HT-29 (cell line): ENCODE data around the gene AKAP6. TPM values are rescaled to one million over a fixed set of nuclear protein-coding genes. Genes with fewer than 3 reads are reported as not detected.
"Not testable (repeated sequence)": the region's sequence is repeated elsewhere in the genome, so short reads cannot be mapped to it uniquely, and the experiment has no call there.

Experiments used
- DNase-seq: peaks from one replicate; pipeline ENCODE4 v3.0.0-alpha.2; 2015; ENCODE audit warnings: low spot score
- total RNA-seq: library from RNA; depleted of rRNA; stranded (reverse); fragments of >200 nt; shearing (Covaris generic); gene quantifications from 2 replicates; pipeline ENCODE4 v1.2.3, GENCODE V29; 2014

Gene AKAP6
- total RNA-seq, 1 experiment from 2014 or later: 1.3 TPM

DNA sequence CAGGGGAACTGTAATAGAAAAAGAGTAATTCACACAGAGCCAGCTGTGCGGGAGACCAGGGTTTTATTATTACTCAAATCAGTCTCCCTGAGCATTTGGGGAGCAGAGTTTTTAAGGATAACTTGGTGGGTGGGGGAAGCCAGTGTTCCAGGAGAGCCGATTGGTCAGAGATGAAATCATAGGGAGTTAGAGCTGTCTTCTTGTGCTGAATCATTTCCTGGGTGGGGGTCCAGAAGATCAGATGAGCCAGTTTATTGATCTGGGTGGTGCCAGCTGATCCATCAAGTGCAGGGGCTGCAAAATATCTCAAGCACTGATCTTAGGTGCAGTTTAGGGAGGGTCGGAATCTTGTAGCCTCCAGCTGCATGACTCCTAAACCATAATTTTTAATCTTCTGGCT, 44.1 kb downstream of the AKAP6 start:
- not testable (repeated sequence) for DNase-seq

DNA sequence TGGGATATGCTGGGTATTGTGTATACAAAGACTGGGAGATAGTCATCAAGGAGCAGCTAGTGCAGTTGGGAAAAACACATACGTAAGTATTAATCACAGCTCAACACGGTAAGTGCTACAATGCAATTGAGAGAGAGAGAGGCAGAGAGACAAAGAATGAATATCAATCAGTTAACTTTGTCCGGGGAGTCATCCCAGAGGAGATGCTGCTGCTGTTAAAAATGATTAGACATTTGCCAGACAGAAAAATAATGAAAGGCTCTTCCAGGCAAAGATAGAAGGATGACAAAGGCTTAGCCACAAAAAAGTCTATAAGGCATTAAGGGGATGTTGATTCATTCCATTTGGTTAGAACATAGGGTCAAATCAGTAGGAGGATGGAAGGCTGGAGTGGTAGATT, 45.1 kb downstream of the AKAP6 start:
- DNase-seq: no peak

DNA sequence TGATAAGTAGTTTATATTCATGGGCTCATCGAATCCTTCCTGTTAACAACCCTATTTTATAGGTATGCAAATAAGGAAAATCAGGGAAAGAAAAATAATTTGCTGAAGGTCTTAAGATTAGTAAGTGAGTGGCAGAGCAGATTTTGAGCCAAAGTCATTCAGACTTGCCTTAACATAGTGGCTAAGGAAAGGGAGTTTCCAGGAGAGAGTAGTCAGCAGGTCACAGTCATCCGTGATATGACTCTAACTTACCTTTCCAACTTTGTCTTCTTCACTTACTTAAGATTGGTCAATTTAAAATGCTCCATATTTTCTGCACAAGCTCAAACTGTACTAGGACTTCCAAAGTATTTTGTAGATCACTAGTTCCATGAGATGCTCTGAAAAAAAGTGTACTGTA, 46.6 kb downstream of the AKAP6 start:
- DNase-seq: no peak

DNA sequence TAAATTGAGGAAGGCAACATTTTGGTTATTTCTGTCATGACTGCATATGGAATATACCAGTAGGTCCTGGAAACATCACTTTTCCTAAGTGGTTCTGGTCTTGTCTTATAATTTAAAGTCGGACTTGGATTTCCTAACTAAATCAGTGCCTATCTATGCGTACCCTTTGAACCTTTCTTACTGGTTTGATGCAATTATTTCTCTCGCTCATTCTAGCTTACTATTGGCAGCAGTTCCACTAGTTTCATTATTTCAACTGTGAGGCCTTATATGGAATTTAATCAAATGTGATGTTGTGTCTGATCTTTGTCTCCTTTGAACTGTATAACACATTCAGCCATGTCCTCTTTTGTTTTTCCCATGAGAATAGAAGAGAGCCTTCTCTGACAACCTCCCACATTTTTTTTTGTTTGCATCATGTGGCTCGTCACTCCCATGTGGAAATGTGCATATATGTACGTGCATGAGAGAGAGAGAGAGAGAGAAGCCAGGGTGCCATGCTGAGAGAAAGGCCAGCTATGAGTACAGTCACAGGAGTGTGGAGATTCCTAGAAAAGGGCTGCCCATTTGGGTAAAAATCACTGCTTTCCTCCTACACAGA, 48.0 kb downstream of the AKAP6 start:
- no peak for DNase-seq

DNA sequence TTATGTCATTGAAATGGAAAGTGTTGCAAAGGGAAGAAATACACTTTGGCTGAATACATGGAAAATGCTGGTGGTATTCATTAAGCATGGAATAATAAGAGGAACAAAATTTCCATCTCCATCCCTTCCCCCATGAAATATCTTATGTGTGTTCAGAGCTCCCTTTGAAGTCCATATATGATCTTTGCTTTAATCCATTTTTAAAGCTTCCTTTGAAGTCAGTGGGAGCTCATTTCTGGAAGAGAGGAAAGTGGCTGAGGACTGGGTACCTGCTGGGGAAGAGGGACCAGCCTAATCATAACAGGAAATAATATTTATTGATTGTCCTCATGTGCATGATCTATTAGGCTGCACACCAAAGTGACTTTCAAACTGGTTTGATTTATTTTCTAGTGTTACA, 49.2 kb downstream of the AKAP6 start:
- DNase-seq: no peak

DNA sequence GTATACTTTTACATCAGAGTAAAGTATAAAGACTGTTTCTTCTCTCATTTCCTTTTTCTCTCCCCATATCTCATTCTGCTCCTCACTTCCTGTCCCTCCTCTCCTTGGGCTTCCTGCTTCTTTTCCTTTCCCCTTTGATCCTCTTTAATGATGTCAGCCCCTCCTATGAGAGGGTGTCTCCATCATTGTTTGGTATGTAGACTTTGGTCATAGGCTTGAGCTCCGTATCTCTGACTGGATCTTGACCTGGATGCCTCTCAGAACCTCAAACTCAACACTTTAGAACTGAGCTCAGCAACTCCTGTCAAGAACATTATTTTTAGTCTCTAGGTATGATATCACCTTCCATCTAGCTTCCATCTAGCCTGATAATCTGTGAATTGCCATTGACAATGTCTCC, 50.3 kb downstream of the AKAP6 start:
- peak; percentile 38 for DNase-seq

DNA sequence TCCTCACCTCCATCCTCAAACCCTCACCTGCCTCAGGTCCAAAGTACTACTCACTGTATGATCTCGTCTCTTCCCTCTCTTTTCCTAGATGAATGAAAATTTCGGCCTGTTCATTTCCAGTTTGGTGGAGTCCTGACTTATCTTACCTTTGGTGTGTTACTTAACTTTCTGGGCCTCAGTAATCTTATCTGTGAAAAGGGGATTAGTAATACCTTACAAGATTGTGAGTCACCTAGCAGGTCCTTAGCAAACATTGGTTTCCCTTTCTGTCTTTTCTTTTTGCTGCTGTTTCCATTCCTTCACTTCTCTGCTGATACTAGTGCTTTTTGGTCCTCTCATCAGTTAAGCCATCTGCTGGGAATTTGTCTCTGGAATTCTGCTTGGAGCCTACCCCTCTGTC, 52.8 kb downstream of the AKAP6 start:
- no peak for DNase-seq

DNA sequence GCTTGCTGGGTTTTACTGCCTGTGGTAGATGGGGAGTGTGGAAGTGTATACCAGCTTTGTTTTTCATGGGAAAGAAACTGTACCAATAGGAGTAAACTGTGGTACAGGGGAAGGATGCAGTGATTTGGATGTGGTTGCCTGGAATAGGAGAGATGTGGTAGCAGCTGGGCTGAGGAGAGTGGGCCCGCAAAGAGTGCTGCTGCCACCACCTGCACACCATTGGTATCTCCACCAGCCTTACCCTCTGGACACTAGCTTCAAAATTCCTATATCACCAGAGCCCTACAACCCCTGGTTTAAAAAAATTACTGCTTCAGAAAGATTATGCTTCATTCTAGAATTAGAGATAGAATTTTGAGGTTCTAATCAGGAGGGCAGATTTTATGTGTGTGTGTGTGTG, 53.6 kb downstream of the AKAP6 start:
- DNase-seq: peak; percentile 62

DNA sequence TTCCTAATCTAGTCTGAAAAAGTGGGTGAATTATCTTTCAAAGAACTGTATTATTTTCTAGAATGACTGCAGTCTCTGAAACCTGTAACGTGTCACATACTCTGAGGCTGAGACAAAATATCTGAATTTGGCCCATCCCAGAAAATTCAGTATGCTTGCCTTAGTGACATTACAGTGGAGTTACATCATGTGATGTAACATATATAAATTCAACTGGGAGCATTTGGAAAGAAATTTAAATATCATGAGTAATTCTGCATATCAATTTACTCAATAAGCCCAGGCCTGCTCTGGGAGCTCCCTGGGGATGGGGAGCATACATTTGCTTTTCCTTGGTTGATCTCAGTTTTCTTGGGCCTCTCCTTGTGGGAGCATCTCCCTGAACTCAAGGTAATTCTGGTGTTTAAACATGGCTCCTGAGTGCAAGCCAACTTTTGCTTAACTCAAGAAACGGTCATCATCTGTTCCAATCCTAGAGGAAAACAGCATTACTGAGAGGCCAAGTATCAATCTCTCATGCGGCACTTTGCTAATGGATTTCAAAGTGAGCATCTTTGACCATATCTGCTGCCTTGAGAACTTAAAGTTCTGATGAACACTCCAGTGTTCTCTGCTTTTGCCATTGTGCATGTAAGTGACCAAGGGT, 54.4 kb downstream of the AKAP6 start:
- DNase-seq: no peak

DNA sequence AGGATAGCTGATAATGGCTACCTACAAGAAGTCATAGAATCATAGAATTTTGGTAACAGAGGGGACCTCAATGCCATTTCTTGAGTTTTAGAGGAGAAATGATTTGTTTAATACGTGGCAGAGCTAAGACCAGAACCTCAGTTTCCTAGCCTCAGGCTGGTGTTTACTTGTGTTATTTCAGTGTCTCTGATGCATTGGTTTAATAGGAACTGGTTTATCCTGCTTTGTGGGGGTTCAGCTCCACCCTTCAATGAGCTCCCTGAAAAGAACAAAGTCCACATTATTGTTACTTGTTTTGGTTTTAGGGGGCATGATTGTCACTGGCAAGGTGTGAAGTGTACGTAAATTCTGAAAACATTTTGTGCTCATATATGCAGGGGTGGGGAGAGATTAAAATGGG, 55.4 kb downstream of the AKAP6 start:
- DNase-seq: peak; percentile 64

DNA sequence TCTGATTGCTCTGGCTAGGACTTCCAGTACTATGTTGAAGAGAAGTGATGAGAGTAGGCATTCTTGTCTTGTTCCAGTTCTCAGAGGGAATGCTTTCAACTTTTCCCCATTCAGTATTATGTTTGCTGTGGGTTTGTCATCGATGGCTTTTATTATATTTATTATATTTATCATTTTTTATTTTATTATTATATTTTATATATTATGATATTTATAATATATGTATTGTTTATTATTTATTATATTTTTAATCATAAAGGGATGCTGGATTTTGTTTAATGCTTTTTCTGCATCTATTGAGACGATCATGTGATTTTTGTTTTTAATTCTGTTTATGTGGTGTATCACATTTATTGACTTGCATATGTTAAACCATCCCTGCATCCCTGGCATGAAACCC, 58.2 kb downstream of the AKAP6 start:
- DNase-seq: not testable (repeated sequence)

DNA sequence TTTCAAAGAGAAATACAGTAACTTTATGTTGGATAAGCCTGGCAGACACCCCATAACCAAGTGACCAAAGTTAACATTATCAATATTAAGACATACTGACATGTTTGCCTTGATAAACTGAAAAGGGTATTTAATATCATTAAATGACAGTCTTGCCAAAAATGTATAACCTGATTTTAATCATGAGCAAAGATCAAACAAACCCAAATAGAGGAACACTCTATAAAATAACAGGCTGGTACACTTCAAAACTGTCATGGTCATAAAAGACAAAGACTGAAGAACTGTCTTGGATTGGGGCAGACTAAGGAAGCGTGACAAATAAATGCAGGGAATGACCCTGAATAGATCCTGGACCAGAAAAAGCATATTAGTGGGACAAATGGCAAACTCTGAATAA, 64.0 kb downstream of the AKAP6 start:
- DNase-seq: no peak

DNA sequence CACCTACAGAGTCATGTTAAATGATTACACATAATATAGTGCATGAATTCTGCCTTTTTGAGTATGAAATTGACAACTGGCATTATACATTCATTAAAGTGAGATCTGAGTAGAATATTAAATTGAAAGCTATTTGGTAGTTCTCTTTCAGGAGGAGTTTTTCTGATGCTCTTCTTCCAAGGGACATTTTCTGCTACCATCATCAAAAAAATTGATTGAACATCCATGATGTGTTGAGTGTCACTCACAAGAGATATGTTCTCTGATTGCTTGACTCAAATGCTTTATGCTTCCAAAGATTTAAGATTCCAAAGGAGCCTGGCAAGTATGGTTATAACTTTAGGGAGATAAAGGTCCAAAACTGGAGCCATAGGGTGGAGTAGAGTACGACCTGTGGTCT, 64.9 kb downstream of the AKAP6 start:
- DNase-seq: no peak

DNA sequence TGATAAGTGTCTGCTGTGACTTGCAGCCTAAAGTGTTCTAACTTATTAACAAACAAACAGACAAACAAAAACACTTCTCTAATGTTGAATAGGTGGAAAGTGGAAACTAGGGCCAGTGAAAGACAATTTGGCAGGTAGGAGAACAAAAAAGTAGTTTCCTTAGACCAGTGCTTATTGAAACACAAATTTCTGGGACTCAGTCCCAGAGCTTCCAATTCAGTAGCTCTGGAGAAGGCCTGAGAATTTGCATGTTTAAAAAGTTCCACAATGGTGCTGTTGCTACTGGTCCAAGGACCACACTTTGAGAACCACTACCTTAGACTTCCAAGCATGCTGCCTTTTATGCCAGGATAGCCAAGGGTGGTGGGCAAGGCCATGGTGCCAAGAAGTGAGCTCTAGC, 67.8 kb downstream of the AKAP6 start:
- no peak for DNase-seq

DNA sequence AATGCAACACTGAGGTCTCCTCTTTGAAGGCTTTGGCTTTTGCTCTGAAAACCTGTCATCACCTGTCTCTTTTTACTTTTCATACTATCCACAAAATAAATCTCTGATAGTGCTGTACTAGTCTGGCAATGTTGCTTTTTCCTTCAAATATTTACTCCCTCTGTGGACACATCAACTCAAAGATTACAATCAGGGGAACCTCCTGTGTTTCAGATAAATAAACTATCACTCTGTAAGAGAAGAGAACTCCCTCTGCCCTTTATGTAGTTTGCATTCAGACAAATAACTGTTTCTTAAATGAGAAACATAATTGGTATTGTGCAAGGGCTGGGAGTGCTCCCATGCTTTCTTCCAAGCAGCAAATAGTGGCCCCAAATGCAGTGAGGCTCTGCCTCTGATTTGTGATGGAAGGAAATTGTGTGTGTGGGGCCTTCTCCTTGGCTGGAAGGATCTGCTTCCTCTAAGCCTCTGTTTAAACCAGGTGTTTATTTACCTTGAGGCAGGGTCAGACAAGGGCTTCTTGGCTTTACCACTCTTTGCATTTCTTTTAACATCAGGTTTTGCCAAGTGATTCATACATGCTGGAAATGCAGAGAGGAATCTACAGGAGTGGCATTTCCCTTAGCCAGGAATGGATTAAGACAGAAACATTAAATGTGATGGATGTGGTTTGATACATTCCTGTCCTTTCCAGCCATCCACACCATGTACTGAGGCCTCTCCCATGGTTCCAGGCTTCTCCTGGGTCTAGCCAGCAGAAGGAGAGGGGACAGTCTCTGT, 69.0 kb downstream of the AKAP6 start:
- peak; percentile 37 for DNase-seq

DNA sequence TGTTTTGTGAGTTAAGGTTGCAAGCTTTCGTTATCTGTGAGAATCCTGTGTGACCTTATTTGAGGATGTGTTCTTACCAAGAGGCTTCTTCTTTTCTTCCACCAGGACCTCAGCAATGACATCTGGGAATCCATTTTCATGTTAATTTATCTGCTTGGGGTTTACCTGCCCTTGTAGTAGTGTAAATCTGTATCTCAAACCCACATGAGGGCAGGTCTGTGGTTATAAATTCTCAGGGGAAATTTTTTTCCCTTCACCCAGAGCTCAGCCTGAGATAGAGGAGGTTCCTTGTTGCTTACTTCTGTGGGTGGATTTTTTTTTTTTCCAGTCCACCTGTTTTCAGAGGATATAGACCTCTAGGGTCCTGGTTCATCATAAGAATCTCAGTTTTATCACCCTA, 70.8 kb downstream of the AKAP6 start:
- no peak for DNase-seq

DNA sequence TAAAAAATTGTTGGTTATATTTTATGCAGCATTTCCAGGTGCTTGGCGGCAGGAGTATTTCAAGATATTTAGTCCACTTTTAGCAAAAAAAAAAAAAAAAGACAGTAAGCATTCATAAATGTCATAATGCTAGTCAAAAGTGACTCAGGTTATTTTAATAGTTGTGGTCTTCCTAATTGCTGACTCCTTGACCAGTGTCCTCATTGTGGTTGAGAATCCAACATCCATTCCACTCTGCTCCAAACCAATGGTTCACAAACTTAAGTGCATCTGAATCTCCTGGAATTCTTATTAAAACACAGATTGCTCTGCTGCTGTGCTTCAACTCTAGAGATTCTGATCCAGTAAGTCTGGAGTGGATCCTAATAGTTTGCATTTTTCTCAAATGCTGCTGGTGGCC, 71.4 kb downstream of the AKAP6 start:
- no peak for DNase-seq

DNA sequence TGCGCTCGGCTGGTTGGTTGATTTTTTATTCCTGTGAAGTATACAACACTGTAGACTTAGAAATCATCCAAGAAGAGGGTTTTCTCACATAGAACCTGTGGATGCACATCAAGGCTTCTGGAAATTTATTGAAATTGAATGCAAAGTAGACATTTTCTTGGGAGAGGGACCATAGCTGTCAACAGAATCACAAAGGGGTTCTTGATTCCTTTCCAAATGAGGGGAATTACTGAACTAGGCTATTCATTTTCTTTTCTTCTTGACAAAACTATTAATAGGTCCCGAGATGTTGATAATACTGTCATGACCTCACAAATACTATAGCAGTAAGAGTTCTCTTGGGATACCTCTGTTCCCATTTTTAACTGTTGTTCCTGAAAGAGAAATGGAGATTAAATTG, 73.9 kb downstream of the AKAP6 start:
- DNase-seq: no peak

DNA sequence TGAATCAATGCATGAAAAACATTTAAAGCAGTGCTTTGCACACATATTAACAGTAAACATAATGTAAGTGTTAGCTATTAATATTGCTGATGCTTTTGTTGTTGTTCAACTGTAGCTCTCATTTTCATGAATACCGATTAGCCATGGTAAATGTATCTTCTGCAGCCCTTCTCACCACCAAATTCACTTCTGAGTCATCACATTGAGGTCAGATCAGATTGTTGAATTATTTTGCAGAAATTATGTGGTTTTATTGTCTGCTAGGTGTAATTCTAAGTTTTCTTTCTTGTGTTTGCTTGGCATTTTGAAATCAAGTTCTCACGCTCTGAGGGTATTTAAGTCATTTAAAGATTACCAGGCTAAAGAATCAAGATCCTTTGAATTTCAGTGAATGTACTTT, 74.6 kb downstream of the AKAP6 start:
- DNase-seq: no peak

DNA sequence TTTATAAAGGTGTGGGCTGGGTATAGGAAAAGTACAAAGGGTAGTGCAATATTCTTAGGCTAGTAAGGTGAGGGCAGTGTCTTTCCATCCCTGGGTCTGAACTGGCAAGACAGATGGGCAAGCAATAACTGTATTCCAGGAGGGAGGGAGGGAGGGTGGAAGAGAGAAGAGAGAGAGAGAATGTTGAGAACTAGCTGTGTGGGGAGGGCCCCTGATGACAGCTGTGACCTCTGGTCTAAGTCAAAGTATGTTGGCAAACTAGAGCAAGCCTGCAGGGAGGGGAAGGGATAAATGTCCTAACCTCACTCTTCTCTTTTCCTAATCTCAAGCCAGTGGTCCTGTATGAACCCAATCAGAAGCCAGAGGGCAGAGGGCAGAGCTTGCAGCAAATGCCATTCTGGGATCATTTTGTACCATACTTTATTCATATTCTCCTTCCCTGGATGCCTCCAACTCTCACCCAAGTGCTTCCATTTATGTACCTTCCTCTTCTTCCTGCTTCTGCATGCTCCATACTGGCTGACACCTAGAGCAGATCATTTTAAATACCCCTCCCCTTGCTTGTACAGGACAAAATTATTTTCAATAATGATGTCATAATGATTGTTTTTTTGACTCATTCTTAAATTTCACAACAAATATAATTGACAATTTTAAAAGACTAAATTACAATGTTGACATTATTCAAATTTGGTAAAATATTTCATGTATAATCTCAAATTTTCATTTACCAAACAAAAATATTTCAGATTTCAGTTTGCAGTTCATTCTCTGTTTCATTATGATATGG, 75.9 kb downstream of the AKAP6 start:
- no peak for DNase-seq

DNA sequence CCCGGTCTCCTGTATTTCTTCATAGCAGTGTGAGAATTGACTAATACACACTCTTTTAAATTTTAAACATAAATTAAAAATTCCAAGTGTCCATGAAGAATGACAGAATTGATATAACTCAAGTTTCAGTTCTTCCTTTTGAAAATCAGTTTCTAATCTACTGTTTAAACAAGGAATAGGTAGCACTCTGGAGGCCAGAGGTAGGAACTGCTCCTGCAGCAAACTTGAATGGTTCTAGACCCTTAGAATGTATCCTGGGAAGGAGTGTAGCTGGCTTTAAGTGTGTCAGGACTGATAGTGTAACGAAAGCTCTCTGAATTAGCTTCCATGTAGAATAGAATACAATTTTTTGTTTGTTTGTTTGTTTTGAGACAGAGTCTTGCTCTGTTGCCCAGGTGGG, 76.8 kb downstream of the AKAP6 start:
- no peak for DNase-seq

DNA sequence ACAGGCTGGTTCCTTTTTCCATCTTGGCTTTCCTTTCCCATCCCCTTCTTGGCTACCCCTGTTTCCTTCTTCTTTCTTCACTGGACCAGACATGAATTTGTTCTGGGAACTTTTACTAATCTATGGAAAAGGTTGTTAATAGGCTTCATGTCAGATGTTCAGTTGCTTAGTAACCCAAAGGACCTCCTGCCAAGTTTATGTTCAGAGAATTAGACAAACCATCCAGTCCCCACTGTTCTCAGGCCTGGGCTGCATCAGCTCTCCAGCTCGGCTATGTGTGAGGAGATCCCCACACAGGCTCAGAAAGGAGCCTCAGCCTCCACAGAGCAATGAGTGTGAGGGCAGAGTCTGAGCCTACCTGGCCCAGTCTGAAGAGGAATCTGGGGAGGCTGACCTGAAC, 78.0 kb downstream of the AKAP6 start:
- DNase-seq: no peak
